ENCODE data around the gene SERINC1.
"Not testable (repeated sequence)": the region's sequence is repeated elsewhere in the genome, so short reads cannot be mapped to it uniquely, and the experiment has no call there.

The SERINC1 gene

GRCh38 chr6:122471107-122472021 lies at the start of gene SERINC1:
Gene SERINC1 (minus strand): TSS chr6:122471807. CDS start chr6:122471737, 70 bp downstream.
- peak; percentile 91 for DNase-seq

- DNase-seq: no peak
These were observed 39.8 kb upstream of the SERINC1 start for GRCh38 chr6:122511193-122511924.

- DNase-seq: not testable (repeated sequence)
These were observed 33.6 kb upstream of the SERINC1 start for GRCh38 chr6:122505170-122505569.

- no peak for DNase-seq
These were observed 29.9 kb upstream of the SERINC1 start for GRCh38 chr6:122501475-122501874.

- no peak for DNase-seq
These were observed 24.0 kb upstream of the SERINC1 start for GRCh38 chr6:122495612-122496011.

GRCh38 chr6:122494665-122495272 lies 23.2 kb upstream of the SERINC1 start:
- DNase-seq: no peak

- DNase-seq: peak; percentile 64
These were observed 20.4 kb upstream of the SERINC1 start for GRCh38 chr6:122491919-122492555.

DNA sequence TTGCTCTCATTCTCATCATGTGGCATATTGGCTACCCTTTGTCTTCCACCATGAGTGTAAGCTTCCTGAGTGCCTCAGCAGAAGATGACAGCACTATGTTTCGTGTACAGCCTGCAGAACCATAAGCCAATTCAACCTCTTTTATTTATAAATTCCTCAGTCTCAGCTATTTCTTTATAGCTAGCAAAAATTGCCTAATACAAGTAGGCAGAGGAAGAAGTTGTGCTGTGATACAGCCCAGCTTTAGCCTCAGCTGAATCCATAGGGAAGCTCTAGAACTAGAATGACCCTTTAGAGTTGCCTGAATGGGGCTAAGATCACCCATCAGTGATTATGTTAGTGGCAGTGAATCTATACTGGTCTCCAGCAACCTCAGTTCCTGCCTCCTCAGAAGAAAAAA lies 19.0 kb upstream of the SERINC1 start:
- no peak for DNase-seq

DNA sequence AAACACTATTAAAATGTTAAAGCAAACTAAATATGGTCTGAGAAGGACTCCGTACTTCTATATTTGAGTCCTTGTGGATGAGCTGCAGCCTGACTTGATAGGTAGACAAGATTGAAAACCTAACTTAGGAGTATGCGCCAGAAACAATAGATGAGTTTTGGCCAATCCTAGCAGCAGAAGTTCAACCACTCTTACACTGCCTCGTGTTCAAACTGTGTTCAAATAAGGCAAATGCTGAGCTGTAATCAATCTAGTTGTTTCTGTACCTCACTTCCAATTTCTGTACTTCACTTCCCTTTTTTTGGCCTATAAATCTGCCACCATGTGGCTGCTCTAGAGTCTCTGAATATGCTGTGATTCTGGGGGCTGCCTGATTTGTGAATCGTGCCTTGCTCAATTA lies 13.2 kb upstream of the SERINC1 start:
- DNase-seq: no peak

- DNase-seq: no peak
These were observed 11.1 kb upstream of the SERINC1 start for GRCh38 chr6:122482750-122483080.

DNA sequence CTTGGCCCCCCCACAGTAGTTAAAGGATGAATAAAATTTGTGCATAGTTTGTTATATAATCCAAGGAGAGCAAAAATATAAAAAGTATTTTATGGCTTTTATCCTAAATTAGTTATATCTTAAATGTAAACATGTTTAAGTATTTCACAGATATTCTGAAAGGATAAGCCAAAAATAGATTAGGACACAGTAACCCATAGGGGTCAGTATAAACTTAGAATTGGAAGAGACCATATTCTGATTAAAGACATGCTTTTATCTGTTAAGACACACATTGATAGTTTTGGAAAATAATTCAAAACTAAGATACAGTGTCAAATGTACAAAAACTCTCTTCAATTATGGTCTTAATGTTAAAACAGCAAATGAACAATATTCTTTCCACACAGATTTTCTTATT lies 4.5 kb upstream of the SERINC1 start:
- DNase-seq: no peak

DNA sequence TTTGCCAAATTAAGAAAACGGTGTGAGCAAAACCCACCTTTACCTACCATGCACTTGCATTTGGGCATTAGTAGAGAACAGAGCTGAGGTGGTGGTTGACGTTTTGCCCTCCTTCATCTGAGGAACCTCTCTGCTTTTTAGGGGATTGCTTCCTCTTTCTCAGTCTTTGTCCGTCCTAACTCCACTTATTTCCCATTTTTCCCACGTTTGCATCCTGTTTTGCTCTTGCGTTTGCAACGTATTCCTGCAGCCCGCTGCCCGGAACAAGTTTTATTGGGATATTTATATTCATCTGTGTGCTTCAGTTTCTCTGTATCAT lies 374 bp upstream of the SERINC1 start:
- DNase-seq: no peak

- DNase-seq: no peak
These were observed 9.7 kb downstream of the SERINC1 start for GRCh38 chr6:122461885-122462284.

GRCh38 chr6:122459865-122460416 lies 11.7 kb downstream of the SERINC1 start:
- DNase-seq: not testable (repeated sequence)

DNA sequence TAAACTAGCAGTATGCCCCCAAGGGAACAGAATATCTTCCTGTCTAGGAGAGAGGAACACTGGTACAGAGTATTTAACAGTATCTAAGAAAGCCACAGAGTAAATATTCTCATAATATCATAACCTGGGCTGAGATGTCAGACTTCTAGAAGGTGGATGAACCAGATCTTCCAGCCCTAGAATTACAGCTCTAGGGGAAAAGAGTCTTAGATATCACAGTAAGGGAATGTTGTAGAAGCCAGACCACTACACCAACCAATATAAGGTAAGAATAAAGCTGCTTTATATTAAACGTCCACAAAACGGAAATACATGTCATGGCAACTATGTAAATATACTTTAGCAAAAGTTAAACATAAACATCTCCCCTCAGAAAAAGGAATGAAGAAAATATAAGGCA lies 12.4 kb downstream of the SERINC1 start:
- no peak for DNase-seq

DNA sequence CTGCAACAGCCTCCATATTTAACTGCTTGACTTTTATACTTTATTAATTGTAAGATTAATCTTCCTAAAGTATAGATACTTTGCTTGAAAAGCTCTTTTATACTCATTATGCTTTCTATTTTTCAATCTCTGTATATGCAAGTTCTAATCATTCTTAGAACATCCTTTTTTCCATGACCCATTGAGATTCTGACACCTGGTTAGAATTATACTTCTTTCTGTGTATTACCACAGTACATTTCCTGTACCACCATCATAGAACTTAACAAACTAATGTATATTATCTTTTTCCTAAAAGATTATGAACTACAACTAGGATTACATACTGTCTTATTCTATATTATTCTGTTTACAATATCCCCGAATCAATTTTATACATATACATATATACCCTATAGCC lies 13.5 kb downstream of the SERINC1 start:
- no peak for DNase-seq

DNA sequence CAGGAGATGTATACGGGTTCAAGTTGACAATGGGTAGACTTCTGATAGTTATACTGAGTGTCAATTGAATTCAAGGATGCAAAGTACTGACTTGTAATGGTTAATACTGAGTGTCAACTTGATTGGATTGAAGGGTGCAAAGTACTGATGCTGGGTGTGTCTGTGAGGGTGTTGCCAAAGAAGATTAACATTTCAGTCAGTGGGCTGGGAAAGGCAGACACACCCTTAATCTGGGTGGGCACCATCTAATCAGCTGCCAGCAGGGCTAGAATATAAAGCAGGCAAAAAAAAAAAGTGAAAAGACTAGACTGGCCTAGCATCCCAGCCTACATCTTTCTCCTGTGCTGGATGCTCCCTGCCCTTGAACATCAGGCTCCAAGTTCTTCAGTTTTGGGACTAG lies 16.5 kb downstream of the SERINC1 start:
- not testable (repeated sequence) for DNase-seq

DNA sequence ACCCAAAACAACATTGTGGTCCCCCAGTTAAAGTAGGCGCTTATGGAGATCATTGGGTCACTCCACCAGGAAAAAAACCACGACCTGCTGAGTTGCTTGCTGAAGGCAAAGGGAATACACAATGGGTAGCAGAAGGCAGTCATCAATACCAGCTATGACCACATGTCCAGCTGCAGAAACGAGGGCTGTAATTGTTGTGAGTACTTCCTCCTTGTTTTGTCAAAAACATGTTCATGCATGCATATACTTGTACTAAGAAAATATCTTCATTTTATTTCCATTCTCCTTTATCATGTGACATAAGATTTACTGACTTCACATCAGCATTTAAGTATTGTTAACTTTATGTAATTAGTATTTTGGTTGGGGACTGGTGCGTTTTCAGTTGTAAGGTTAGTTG lies 16.9 kb downstream of the SERINC1 start:
- no peak for DNase-seq

DNA sequence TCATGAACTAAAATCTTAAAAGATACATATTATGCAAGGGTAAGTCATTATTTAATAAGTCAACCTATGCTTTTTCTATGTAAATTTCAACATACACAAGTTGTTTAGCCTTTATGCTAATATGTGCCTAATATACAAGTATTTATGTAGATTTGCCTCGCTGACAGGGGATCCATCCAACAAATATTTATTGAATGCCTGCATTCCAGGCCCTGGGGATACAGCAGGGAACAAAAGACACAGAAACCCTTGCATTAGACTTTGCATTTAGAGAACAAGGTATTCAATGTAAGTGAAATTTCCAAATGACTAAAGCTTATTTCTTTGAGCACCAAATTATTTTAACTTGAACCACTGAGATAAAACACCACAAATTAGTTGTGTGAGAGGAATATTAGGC lies 19.1 kb downstream of the SERINC1 start:
- DNase-seq: no peak

- no peak for DNase-seq
These were observed 22.5 kb downstream of the SERINC1 start for GRCh38 chr6:122449069-122449468.

GRCh38 chr6:122445274-122445673 lies 26.3 kb downstream of the SERINC1 start:
- DNase-seq: no peak

- no peak for DNase-seq
These were observed 32.6 kb downstream of the SERINC1 start for GRCh38 chr6:122438975-122439374.

DNA sequence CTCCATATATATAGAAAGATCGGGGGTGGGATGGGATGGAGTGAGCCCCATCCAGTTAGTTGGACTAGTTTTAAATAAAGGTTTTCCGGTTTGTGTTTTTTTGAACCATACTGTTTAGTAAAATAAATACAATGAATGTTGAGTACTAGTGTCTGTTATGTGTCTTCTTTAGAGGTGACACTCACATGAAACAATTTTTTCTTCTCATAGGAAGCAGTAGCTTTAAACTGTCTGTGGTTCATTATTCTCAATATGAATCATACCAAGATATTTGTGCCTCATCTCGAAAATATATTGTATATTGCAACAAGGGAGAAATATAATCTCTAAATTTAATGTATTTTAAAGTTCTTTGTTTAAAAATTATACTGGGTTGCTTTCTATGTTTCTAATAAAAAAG lies 38.8 kb downstream of the SERINC1 start:
- DNase-seq: no peak
